8988T (cell line): Measurements from ENCODE around the gene IGSF9B.

ENCODE experiments used
- DNase-seq: peaks from one replicate; pipeline ENCODE4 v3.0.0; 2011

Gene IGSF9B

GRCh38 chr11:133917921-133918607 lies 38.7 kb downstream of the IGSF9B start:
- no peak for DNase-seq

GRCh38 chr11:133916784-133917440 lies 39.9 kb downstream of the IGSF9B start:
- DNase-seq: no peak

GRCh38 chr11:133913761-133914160 lies 43.0 kb downstream of the IGSF9B start:
- DNase-seq: no peak

GRCh38 chr11:133911171-133911570 lies 45.6 kb downstream of the IGSF9B start:
- no peak for DNase-seq

GRCh38 chr11:133910101-133910500 lies 46.7 kb downstream of the IGSF9B start:
- DNase-seq: no peak

GRCh38 chr11:133908827-133909226 lies 47.9 kb downstream of the IGSF9B start:
- no peak for DNase-seq

GRCh38 chr11:133907841-133908241 lies 48.9 kb downstream of the IGSF9B start:
- no peak for DNase-seq

GRCh38 chr11:133907216-133907615 lies 49.6 kb downstream of the IGSF9B start:
- DNase-seq: no peak

GRCh38 chr11:133906746-133907145 lies 50.0 kb downstream of the IGSF9B start:
- no peak for DNase-seq

- DNase-seq: no peak
These were observed 50.5 kb downstream of the IGSF9B start for GRCh38 chr11:133906241-133906640.

GRCh38 chr11:133905677-133906156 lies 51.1 kb downstream of the IGSF9B start:
- no peak for DNase-seq

GRCh38 chr11:133904818-133905515 lies 51.8 kb downstream of the IGSF9B start:
- DNase-seq: no peak

- DNase-seq: no peak
These were observed 52.6 kb downstream of the IGSF9B start for GRCh38 chr11:133903875-133904817.

GRCh38 chr11:133903056-133903455 lies 53.7 kb downstream of the IGSF9B start:
- no peak for DNase-seq

- no peak for DNase-seq
These were observed 54.3 kb downstream of the IGSF9B start for GRCh38 chr11:133902506-133902905.

- no peak for DNase-seq
These were observed 54.8 kb downstream of the IGSF9B start for GRCh38 chr11:133901999-133902398.

- DNase-seq: no peak
These were observed 55.5 kb downstream of the IGSF9B start for GRCh38 chr11:133901316-133901715.

GRCh38 chr11:133900176-133901105 lies 56.3 kb downstream of the IGSF9B start:
- DNase-seq: no peak

GRCh38 chr11:133898770-133899115 lies 58.0 kb downstream of the IGSF9B start:
- peak; percentile 15 for DNase-seq

GRCh38 chr11:133898031-133898769 lies 58.6 kb downstream of the IGSF9B start:
- DNase-seq: peak; percentile 11

GRCh38 chr11:133897331-133897650 lies 59.5 kb downstream of the IGSF9B start:
- peak; percentile 2 for DNase-seq
